KOPT-K1 (cell line): Measurements from ENCODE around the gene KLHDC3.
A peak's percentile ranks its signal among the peaks of the same experiment; 100 is the strongest.
"Not testable (repeated sequence)": the region's sequence is repeated elsewhere in the genome, so short reads cannot be mapped to it uniquely, and the experiment has no call there.

Experiments
- H3K27ac ChIP-seq: fragments of 200-600 bp; sonication (generic); 2 replicates; pipeline ENCODE4 v1.5.1; 2016; ENCODE audit warnings: antibody characterized with exemption, mild to moderate bottlenecking, low read depth, low read length; ENCODE audit not compliant: poor library complexity, severe bottlenecking
- H3K36me3 ChIP-seq: fragments of 200-600 bp; sonication (generic); 2 replicates; pipeline ENCODE4 v1.5.1; 2017; ENCODE audit warnings: antibody characterized with exemption, mild to moderate bottlenecking, low read length, moderate library complexity; ENCODE audit not compliant: insufficient read depth
- H3K9me3 ChIP-seq: fragments of 200-600 bp; sonication (generic); 2 replicates; pipeline ENCODE4 v1.5.1; 2017; ENCODE audit warnings: antibody characterized with exemption, low read length, mild to moderate bottlenecking; ENCODE audit not compliant: insufficient read depth, poor library complexity, severe bottlenecking

The KLHDC3 gene

DNA sequence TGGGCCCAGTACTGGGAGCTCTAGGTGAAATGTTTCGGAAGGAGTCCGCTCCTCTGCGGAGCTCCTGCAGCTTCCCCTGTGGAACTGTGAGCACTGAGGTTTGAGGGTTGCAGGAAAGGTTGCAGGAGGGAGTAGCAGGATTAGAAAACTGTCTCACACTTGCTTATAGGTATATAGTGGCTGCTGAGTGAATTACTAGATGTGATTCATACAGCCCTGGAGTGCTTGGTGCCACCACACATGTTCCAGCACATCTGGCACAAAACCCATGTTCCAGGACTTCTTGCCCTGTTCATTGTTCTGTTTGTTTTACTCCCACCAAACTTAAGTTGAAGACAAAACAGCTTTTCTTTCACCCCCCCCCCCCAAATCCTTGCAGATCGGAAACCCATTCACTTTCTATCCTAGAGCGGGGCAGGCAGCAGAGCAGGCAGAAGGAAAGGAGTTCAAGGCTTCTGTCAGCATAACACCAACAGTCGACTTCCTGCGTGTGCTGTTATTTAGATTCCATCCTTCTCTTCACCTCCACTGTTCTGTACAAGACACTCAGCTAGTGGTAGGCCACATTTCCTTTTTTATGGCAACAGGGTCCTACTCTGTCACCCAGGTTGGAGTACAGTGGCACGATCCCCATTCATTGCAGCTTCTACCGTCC, 34.4 kb upstream of the KLHDC3 start:
- Histone ChIP-seq H3K27ac (peak overlapping the region; percentile 90), H3K36me3 (peaks cover 11% of the 10 kb centered on the region)

DNA sequence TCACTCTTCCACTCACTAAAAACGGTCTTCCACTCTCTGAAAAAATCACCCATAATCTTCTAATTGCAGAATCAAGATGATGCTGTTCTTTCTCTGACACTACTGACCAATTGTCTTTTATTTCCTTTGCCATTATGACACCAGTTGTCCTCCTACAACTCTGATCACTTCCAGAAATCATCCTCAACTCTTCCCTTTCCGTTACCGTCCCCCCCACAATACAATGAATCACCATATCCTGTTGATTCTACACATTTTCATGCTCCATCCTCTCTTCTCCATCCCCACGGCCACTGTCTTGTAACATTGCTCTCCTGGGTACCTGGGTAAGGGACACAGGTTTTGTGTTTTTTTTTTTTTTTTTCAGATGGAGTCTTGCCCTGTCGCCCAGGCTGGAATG, 32.2 kb upstream of the KLHDC3 start:
- no peak overlapping the region for H3K27ac ChIP-seq
- peaks cover 7% of the 10 kb centered on the region; the same call in 1 of the 2 replicates for H3K36me3 ChIP-seq
- H3K9me3 ChIP-seq = no peaks in the 10 kb centered on the region

More for the DNA sequence above, 34.4 kb upstream of the KLHDC3 start:
- no peaks in the 10 kb centered on the region for H3K9me3 ChIP-seq

DNA sequence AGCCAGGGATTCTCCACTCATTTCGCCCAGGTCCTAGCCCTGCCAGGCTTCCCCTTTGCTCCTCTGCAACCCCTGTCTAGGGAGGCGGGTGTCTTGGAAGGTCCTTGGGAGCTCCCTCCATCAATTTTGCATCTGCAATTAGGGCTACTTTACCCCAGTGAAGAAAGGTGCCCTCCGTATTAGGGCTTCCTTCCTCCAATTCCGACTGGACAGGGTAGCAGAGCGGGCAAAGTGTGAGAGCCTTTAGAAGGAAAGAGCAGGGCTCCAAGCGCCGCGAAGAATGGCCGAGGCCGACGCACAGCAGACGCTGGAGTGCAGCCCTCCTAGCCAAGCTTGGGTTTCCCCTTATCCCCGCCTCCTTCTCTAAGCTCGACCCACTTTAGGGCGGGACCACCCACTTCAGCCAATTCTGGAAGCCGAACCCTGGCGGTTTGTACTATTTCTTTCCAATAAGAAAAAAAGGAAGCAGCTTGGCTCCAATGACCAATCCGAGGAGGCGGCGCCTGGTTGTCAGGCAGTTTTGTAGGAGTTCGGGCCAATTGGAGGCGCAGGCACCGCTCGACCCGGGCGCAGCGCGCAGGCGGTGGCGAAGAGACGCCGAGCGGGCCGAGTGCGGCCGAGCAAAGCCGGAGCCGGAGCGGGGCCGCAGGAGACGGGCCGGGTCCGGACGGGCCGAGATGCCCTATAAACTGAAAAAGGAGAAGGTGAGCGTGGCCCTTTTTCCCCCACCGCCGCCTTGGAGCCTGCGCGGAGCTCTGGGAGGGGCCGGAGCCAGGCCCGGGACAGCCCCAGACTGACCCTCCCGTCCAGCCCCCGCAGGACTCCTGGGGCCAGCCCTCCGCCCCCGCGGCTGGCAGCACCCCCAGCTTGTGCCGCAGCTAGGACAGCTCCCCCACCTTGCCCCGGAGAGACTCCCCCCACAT, 29.8 kb upstream of the KLHDC3 start, which contains the start of gene PPP2R5D:
Gene PPP2R5D (plus strand): TSS at position 570 of the 923 bp plus-strand sequence. CDS start 108 bp downstream, at position 678.
- H3K36me3 ChIP-seq = peaks cover 26% of the 10 kb centered on the region
- peak within 1 kb of the TSS; percentile 70 for H3K27ac ChIP-seq
- H3K9me3 ChIP-seq = no peaks in the 10 kb centered on the region

- H3K9me3 ChIP-seq = no peaks in the 10 kb centered on the region
- peak overlapping the region; percentile 70 for H3K27ac ChIP-seq
- H3K36me3 ChIP-seq = peaks cover 33% of the 10 kb centered on the region
These were observed 29.0 kb upstream of the KLHDC3 start for GRCh38 chr6:42984924-42985475.

- H3K9me3 ChIP-seq = no peaks in the 10 kb centered on the region
- H3K27ac ChIP-seq = no peak overlapping the region
- H3K36me3 ChIP-seq = peaks cover 57% of the 10 kb centered on the region
These were observed 26.3 kb upstream of the KLHDC3 start for GRCh38 chr6:42987533-42988451.

- no peaks in the 10 kb centered on the region for H3K9me3 ChIP-seq
- H3K36me3 ChIP-seq = peaks cover 62% of the 10 kb centered on the region
- no peak overlapping the region for H3K27ac ChIP-seq
These were observed 25.5 kb upstream of the KLHDC3 start for GRCh38 chr6:42988486-42989020.

- no peak overlapping the region for H3K27ac ChIP-seq
- no peaks in the 10 kb centered on the region for H3K9me3 ChIP-seq
- peaks cover 65% of the 10 kb centered on the region for H3K36me3 ChIP-seq
These were observed 24.1 kb upstream of the KLHDC3 start for GRCh38 chr6:42989923-42990322.

GRCh38 chr6:42993445-42993844, 20.6 kb upstream of the KLHDC3 start:
- Histone ChIP-seq H3K36me3 (peaks cover 47% of the 10 kb centered on the region), H3K27ac (no peak overlapping the region), H3K9me3 (no peaks in the 10 kb centered on the region)

- peaks cover 33% of the 10 kb centered on the region for H3K36me3 ChIP-seq
- H3K27ac ChIP-seq = no peak overlapping the region
- H3K9me3 ChIP-seq = no peaks in the 10 kb centered on the region
These were observed 17.5 kb upstream of the KLHDC3 start for GRCh38 chr6:42996513-42996912.

DNA sequence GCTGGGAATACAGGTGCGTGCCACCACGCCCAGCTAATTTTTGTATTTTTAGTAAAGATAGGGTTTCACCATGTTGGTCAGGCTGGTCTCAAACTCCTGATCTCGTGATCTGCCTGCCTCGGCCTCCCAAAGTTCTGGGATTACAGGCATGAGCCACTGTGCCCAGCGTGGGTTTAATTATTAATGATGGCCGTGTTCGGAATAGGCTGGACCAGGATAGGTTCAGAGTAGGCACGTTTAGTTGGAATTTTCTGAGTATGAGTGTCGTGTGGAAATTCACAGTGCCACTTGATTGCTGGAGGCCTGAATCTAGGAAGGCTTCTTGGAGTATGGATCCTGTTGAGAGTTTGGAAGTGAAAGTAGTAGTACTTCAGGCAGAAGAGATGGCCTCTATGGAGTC, 15.8 kb upstream of the KLHDC3 start:
- H3K27ac ChIP-seq, H3K9me3 ChIP-seq: not testable (repeated sequence)
- H3K36me3 ChIP-seq = peaks cover 31% of the 10 kb centered on the region

DNA sequence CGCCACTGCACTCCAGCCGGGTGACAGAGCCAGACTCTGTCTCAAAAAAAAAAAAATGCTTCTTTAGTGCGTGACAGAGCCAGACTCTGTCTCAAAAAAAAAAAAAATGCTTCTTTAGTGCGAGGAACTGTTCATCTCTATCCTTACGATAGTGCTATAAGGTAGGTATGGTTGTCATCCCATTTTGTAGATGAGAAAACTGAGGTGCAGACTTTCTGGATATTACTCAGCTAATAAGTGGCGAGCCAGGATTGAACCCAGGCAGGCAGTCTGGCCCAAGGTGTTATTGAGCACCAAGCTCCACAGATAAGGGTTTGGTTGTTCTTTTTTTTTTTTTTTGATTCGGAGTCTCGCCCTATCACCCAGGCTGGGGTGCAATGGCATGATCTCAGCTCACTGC, 12.2 kb upstream of the KLHDC3 start:
- no peak overlapping the region for H3K27ac ChIP-seq
- no peaks in the 10 kb centered on the region for H3K9me3 ChIP-seq
- peaks cover 47% of the 10 kb centered on the region for H3K36me3 ChIP-seq

DNA sequence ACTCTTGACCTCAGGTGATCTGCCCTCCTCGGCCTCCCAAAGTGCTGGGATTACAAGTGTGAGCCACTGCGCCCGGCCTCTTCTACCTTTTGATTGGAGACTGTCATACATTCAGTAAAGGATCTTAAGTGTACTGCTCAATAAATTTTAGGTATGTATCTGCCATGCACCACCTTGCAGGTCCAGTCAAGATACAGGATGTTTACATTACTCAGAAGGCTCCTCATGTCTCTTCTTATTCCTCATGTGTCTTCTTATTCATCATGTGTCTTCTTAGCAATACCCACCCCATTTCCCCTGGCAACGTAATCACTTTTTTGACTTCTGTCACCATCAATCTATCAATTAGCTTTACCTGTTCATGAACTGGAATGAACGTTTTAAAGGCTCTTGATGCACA, 8.2 kb upstream of the KLHDC3 start:
- H3K36me3 ChIP-seq = peaks cover 80% of the 10 kb centered on the region
- H3K9me3 ChIP-seq = no peaks in the 10 kb centered on the region
- H3K27ac ChIP-seq = no peak overlapping the region

GRCh38 chr6:43006251-43006650, 7.8 kb upstream of the KLHDC3 start:
- no peak overlapping the region for H3K27ac ChIP-seq
- H3K9me3 ChIP-seq = no peaks in the 10 kb centered on the region
- peaks cover 80% of the 10 kb centered on the region for H3K36me3 ChIP-seq

DNA sequence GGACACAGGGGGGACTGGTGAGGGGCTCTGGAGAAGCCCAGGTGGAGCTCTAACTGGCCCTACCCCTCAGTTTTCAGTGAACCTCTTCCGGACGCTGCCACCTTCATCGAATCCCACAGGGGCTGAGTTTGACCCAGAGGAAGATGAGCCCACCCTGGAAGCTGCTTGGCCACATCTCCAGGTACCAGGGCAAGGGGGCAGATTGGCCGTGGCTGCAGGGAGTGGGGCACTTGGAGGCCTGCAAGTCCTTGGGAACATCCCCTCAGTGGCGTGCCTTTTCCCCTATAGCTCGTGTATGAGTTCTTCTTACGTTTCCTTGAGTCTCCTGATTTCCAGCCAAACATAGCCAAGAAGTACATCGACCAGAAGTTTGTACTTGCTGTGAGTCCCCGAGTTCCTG, 6.9 kb upstream of the KLHDC3 start:
- no peaks in the 10 kb centered on the region for H3K9me3 ChIP-seq
- peaks cover 84% of the 10 kb centered on the region for H3K36me3 ChIP-seq
- H3K27ac ChIP-seq = no peak overlapping the region
